K562 (cell line): ENCODE data around the gene RNU5D-1. TPM values are rescaled to one million over a fixed set of nuclear protein-coding genes. Genes with fewer than 3 reads are reported as not detected.

Experiments
- CGGBP1 ChIP-seq: fragments of 250-450 bp; sonication (Bioruptor Pico); IDR thresholded peaks from 2 replicates; pipeline ENCODE4 v1.9.0; 2021; ENCODE audit warnings: mild to moderate bottlenecking
- EGR1 ChIP-seq: fragments of 450-650 bp; conservative IDR thresholded peaks from 2 replicates; pipeline ENCODE4 v1.6.1; 2017; ENCODE audit warnings: mild to moderate bottlenecking
- EP400 ChIP-seq: fragments of 450-650 bp; IDR thresholded peaks from 2 replicates; pipeline ENCODE4 v1.6.1; 2017; ENCODE audit warnings: antibody characterized with exemption, mild to moderate bottlenecking, moderate library complexity
- FOSL1 ChIP-seq: fragments of 200-800 bp; sonication (Bioruptor generic); conservative IDR thresholded peaks from 2 replicates; pipeline ENCODE4 v1.6.1; 2016; ENCODE audit warnings: missing genetic modification characterization, missing compliant biosample characterization
- HES1 ChIP-seq: fragments of 450-650 bp; IDR thresholded peaks from 2 replicates; pipeline ENCODE4 v1.6.1; 2016; ENCODE audit warnings: low read depth, mild to moderate bottlenecking, moderate library complexity
- HSF4 ChIP-seq: fragments of 250-450 bp; sonication (Bioruptor Pico); IDR thresholded peaks from 2 replicates; pipeline ENCODE4 v2.1.2; 2022; ENCODE audit warnings: mild to moderate bottlenecking, moderate library complexity, borderline replicate concordance
- KAT2B ChIP-seq: IDR thresholded peaks from one replicate; pipeline ENCODE4 v1.6.1; 2012; ENCODE audit warnings: low read depth, mild to moderate bottlenecking, control low read depth, inconsistent platforms, low read length, moderate library complexity
- MBD2 ChIP-seq: sonication (generic); IDR thresholded peaks from 2 replicates; pipeline ENCODE4 v1.6.1; 2016; ENCODE audit warnings: low read depth, borderline replicate concordance
- MCM5 ChIP-seq: fragments of 450-650 bp; IDR thresholded peaks from 2 replicates; pipeline ENCODE4 v1.6.1; 2016; ENCODE audit warnings: low read depth
- MED1 ChIP-seq: sonication (generic); formaldehyde crosslinking; IDR thresholded peaks from 2 replicates; pipeline ENCODE4 v1.8.1; 2023; ENCODE audit warnings: missing genetic modification reagents, borderline replicate concordance
- MTF1 ChIP-seq: fragments of 250-450 bp; sonication (Bioruptor Pico); IDR thresholded peaks from 2 replicates; pipeline ENCODE4 v1.9.0; 2021; ENCODE audit warnings: moderate library complexity, mild to moderate bottlenecking, inconsistent platforms, borderline replicate concordance
- NCOR1 ChIP-seq: fragments of 450-650 bp; IDR thresholded peaks from 2 replicates; pipeline ENCODE4 v1.6.1; 2016; ENCODE audit warnings: mild to moderate bottlenecking, moderate library complexity
- PHTF2 ChIP-seq: fragments of 250-450 bp; sonication (Bioruptor Pico); IDR thresholded peaks from 2 replicates; pipeline ENCODE4 v1.5.0; 2021; ENCODE audit warnings: mild to moderate bottlenecking
- TEAD4 ChIP-seq, 2 experiments: sonication (generic) in 1 of 2; formaldehyde crosslinking in 1 of 2; IDR thresholded peaks; 2 replicates each; pipeline versions ENCODE4 v1.6.1 to v1.8.0; 2012 to 2022; ENCODE audit warnings: borderline replicate concordance in 1 of 2, inconsistent platforms in 1 of 2, low read length in 1 of 2, mild to moderate bottlenecking in 1 of 2, missing genetic modification reagents in 1 of 2
- ZNF174 ChIP-seq: fragments of 250-450 bp; sonication (Bioruptor Pico); IDR thresholded peaks from 2 replicates; pipeline ENCODE4 v1.4.0; 2020; ENCODE audit warnings: mild to moderate bottlenecking
- ZNF197 ChIP-seq: fragments of 200-800 bp; sonication (Bioruptor generic); IDR thresholded peaks from 2 replicates; pipeline ENCODE4 v1.6.1; 2016; ENCODE audit warnings: low read depth, missing genetic modification characterization, missing compliant biosample characterization
- ZNF318 ChIP-seq, 2 experiments: fragments of 450-650 bp; IDR thresholded peaks; 2 replicates each; pipeline ENCODE4 v1.6.1; 2016; ENCODE audit warnings: mild to moderate bottlenecking in 2 of 2, borderline replicate concordance in 1 of 2, low read depth in 1 of 2, moderate library complexity in 1 of 2
- ZNF780A ChIP-seq: fragments of 250-450 bp; sonication (Bioruptor Pico); IDR thresholded peaks from 2 replicates; pipeline ENCODE4 v1.5.0; 2021; ENCODE audit warnings: mild to moderate bottlenecking
- polyA plus RNA-seq, 8 experiments: library from polyadenylated mRNA; depleted of rRNA in 4 of 8; stranded (reverse) in 5 of 8; unstranded in 3 of 8; fragments of >200 nt; fragmentation: Nextera tagmentation in 2 of 8; fragmentation: Illumina TruSeq in 1 of 8; extraction: Ambion mirVana in 2 of 8; extraction: Trizol in 1 of 8; gene quantifications; 2 replicates each; pipeline versions ENCODE4 v1.2.1 to v1.2.3, GENCODE V29; 2011 to 2014; ENCODE audit warnings: inconsistent platforms in 1 of 8, missing spikeins in 1 of 8
- total RNA-seq, 7 experiments: library from RNA; depleted of rRNA in 6 of 7; stranded (reverse); fragments of >200 nt in 6 of 7; fragmentation: Illumina TruSeq in 2 of 7; extraction: Trizol in 2 of 7; gene quantifications; 2 replicates each; pipeline versions ENCODE4 v1.2.1 to v1.2.3, GENCODE V29; 2011 to 2021; ENCODE audit warnings: low replicate concordance in 1 of 7

Gene RNU5D-1
- total and polyA plus RNA-seq, 9 of the 15 experiments (the other 6 are each of a cell fraction or from before 2014, with no cell fraction given): under 0.01 TPM; not detected in 8

GRCh38 chr1:44721485-44722361, 9.2 kb downstream of the RNU5D-1 start (continued):
- TF ChIP-seq ZNF318 (IDR thresholded peaks at IDR 0.05; ENCODE audit: borderline replicate concordance in 1 of 2, low read depth in 1 of 2) (peak; percentile 97 to 100; a peak in 2 of 4 replicates), MBD2 (peak; percentile 99), EGR1 (peak; percentile 82), ZNF197 (CRISPR knock-in tag) (peak; percentile 95), ZNF780A (CRISPR knock-in tag) (peak; percentile 100), CGGBP1 (CRISPR knock-in tag) (peak; percentile 100), FOSL1 (tag) (peak; percentile 84), EP400 (peak; percentile 95), KAT2B (no peak), TEAD4 (IDR thresholded peaks at IDR 0.05; ENCODE audit: low read length) (peak; percentile 97), TEAD4 (CRISPR knock-in tag; IDR thresholded peaks at IDR 0.05; ENCODE audit: borderline replicate concordance) (no peak), MED1 (peak; percentile 100), HES1 (peak; percentile 63; the same call in 1 of the 2 replicates), NCOR1 (peak; percentile 100), ZNF174 (CRISPR knock-in tag) (peak; percentile 96), PHTF2 (peak; percentile 99), MCM5 (no peak), HSF4 (CRISPR knock-in tag) (0 out of 2 replicates have a peak, but pooled peaks have one; percentile 20), MTF1 (CRISPR knock-in tag) (no peak)
